OCI-LY7 (cell line): ENCODE results near the gene CCDC57.

Experiments used
- CTCF ChIP-seq: fragments of 200-600 bp; sonication (generic); conservative IDR thresholded peaks from 2 replicates; pipeline ENCODE4 v1.5.1; 2014; ENCODE audit warnings: mild to moderate bottlenecking, antibody characterized with exemption, low read length, moderate library complexity, mixed read lengths
- EZH2phosphoT487 ChIP-seq: fragments of 200-600 bp; sonication (generic); IDR thresholded peaks from 2 replicates; pipeline ENCODE4 v1.6.1; 2018; ENCODE audit warnings: low read depth, borderline replicate concordance, mild to moderate bottlenecking, mixed run types, antibody characterized with exemption, low read length, moderate library complexity, mixed read lengths

GRCh38 chr17:82081546-82081945 lies 131.1 kb downstream of the CCDC57 start:
- TF ChIP-seq CTCF (no peak), EZH2phosphoT487 (no peak)
